ENCODE data around the gene HMX1.

DNA sequence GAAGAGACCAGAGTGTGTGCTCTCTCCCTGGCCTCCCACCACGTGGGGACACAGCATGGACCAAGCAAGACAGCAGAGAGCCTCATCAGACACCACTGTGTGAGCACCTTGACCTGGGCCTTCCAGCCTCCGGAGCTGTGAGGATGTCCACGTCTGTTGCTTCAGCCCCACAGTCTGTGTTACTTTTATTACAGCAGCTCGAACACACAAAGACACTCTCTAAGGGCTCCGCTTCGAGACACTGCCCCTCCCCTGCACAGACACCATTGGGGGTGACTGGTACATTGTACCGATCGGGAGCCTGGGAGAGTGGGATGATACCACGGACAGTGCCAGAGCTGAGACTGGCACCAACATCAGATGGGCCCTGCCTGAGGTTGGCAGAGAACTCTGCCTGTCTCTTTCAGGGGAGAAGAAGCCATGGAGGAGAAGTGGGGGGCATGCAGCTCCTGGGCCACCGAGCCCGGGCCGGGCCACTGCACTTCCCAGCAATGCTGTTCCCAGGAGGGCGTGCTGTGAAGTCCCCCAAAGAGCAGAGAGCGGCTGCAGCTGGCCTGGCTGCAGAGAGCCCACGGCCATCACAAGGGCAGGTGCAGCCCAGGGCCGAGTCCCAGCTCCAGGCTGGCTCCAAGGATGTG is 48.1 kb upstream of the HMX1 start:
- TF ChIP-seq, protein P1, sequence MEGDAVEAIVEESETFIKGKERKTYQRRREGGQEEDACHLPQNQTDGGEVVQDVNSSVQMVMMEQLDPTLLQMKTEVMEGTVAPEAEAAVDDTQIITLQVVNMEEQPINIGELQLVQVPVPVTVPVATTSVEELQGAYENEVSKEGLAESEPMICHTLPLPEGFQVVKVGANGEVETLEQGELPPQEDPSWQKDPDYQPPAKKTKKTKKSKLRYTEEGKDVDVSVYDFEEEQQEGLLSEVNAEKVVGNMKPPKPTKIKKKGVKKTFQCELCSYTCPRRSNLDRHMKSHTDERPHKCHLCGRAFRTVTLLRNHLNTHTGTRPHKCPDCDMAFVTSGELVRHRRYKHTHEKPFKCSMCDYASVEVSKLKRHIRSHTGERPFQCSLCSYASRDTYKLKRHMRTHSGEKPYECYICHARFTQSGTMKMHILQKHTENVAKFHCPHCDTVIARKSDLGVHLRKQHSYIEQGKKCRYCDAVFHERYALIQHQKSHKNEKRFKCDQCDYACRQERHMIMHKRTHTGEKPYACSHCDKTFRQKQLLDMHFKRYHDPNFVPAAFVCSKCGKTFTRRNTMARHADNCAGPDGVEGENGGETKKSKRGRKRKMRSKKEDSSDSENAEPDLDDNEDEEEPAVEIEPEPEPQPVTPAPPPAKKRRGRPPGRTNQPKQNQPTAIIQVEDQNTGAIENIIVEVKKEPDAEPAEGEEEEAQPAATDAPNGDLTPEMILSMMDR (IDR thresholded peaks at IDR 0.05), result no peak
- TF ChIP-seq POLR2AphosphoS5 (IDR thresholded peaks at IDR 0.05) (no peak), POLR2A (IDR thresholded peaks at IDR 0.05) (no peak)

Measured in gastroesophageal sphincter (tissue), 3 donors.